GM23248 (cell line): ENCODE measurements around the gene CD151.

ENCODE experiments used
- EZH2 ChIP-seq: fragments of 200-600 bp; sonication (generic); IDR thresholded peaks from 2 replicates; pipeline ENCODE4 v1.6.1; 2018; ENCODE audit warnings: antibody characterized with exemption, mild to moderate bottlenecking; ENCODE audit not compliant: insufficient read depth, poor library complexity, severe bottlenecking
- EZH2phosphoT487 ChIP-seq: fragments of 200-600 bp; sonication (generic); IDR thresholded peaks from 2 replicates; pipeline ENCODE4 v1.6.1; 2018; ENCODE audit warnings: antibody characterized with exemption, moderate library complexity, mild to moderate bottlenecking, low read depth; ENCODE audit not compliant: insufficient read depth

- TF ChIP-seq EZH2phosphoT487: no peak
- TF ChIP-seq EZH2: no peak
Observed at GRCh38 chr11:867856-868358, 35.2 kb downstream of the CD151 start.
